ENCODE measurements around the gene ZCCHC14.

DNA sequence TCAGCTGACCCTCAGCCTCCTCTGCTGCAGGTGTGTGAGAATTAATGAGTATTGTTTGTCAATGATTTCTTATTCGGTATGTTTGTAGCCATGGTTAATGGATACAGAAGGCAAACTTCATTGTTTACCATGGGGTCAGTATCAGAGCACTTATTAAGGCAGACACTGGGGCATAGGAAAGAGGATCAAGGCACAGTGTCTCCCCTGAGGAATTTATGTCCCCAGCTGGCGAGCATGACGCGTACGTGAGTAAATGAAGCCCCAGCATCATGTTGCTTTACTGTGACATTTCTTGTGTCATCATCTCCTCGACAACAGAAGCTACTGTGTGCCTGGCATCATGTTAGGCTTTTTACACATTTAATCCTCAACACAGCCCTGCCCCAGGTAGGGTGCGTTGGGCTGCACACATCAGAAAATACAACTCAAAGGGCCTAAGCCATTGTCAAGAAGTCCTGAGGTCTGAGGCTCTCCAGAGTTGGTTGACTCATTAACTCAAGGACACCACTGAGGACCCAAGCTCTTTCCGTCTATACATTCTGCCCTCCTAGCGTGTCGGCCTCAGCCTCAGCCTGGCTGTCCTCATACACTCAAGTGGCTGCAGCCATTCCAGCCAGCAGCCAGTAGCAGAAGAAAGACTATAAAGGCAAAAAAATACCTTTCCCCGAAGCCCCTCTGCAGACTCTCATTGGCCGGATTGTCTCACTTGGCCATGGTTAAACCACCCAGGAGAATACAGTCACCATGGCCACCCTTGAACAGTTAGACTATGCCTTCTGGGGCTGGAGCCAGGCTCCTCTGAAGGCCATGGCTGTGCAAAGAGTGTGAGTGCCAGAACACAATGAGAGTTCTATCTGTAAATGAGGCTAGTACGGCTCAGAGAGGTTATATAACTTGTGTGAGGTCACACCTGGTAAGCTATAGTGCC is 13.9 kb upstream of the ZCCHC14 start:
- TF ChIP-seq POLR2A (IDR thresholded peaks at IDR 0.05; ENCODE audit: low read depth, low read length) (no peak), TAF1 (IDR thresholded peaks at IDR 0.05; ENCODE audit: low read depth, low read length) (no peak), POLR2AphosphoS5 (IDR thresholded peaks at IDR 0.05; ENCODE audit: low read depth, low read length) (no peak), PAX5 (IDR thresholded peaks at IDR 0.05; ENCODE audit: insufficient read depth, low read length, severe bottlenecking) (no peak)
